A172 (cell line): Measurements from ENCODE around the gene DDX17. TPM values are rescaled to one million over a fixed set of nuclear protein-coding genes. Genes with fewer than 3 reads are reported as not detected.
"Not testable (repeated sequence)": the region's sequence is repeated elsewhere in the genome, so short reads cannot be mapped to it uniquely, and the experiment has no call there.

Source experiments
- DNase-seq: peaks from one replicate; pipeline ENCODE4 v3.0.0-alpha.2; 2015; ENCODE audit warnings: low spot score
- total RNA-seq: library from RNA; depleted of rRNA; stranded (reverse); fragments of >200 nt; shearing (Covaris generic); gene quantifications from 2 replicates; pipeline ENCODE4 v1.2.3, GENCODE V29; 2014

DDX17 gene
- total RNA-seq, 1 experiment from 2014 or later: 273 TPM

- DNase-seq: no peak
These were observed 14.3 kb downstream of the DDX17 start for GRCh38 chr22:38491707-38492348.

DNA sequence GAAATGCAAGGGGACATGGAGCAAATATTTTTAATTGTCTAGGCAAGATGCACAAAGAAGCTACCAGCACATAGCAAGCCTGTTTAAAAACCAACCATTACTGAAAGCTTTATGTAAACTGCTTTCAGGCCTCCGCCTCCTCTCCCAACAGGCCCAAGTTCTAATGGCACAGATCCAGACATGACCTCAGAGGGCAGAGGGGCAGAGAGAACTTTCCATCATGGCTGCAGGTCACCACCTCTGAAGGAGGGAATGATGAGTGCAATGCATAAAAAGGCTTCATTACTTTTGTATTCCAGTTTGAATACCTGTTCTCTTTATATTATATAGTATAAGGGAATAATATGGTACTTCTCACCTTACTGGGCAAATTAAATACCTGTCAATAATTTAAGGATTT, 15.2 kb downstream of the DDX17 start:
- peak; percentile 27 for DNase-seq

GRCh38 chr22:38490475-38490874, 15.6 kb downstream of the DDX17 start:
- no peak for DNase-seq

GRCh38 chr22:38489561-38490145, 16.5 kb downstream of the DDX17 start:
- no peak for DNase-seq

GRCh38 chr22:38489142-38489541, 17.0 kb downstream of the DDX17 start:
- no peak for DNase-seq

GRCh38 chr22:38487946-38488345, 18.2 kb downstream of the DDX17 start:
- no peak for DNase-seq

GRCh38 chr22:38485783-38486182, 20.3 kb downstream of the DDX17 start:
- no peak for DNase-seq

DNA sequence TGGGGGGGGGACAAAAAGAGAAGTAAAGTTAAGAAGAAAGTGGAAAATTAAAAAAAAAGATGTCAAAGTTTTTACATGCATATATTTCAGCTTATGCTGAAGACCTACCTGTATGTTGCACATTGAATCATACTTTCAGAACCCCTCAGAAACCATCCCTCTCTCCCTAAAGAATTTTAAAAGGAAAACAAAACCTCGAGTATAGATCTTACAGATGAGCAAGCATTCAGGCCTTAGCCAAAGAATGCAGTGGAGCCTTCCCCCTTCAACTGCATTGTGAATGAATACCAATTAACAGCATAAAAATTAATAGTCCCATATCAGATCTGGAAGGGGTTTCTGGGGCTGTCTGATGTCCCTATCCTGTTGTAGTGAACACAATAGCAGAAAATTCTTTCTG, 21.9 kb downstream of the DDX17 start:
- no peak for DNase-seq

- no peak for DNase-seq
These were observed 23.3 kb downstream of the DDX17 start for GRCh38 chr22:38482662-38483308.

DNA sequence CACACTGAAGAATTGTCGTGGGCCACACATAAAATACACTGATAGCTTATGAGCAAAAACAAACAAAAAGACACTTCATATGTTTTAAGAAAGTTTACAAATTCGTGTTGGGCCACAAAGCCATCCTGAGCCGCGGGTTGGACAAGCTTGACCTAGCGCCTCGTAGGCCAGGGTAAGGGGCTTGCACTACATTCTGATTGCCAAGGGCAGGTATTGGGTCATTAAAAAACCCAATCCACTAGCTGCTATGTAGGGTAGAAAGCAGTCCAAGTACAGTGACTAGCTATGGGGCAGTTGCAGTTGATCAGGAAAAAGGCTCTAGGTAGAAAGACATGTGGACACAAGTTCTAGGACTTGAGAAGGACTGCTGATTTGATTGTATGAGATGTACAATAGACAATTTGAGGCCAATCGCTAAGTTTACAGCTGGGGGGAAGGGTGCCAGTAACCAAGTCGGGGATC, 24.2 kb downstream of the DDX17 start:
- DNase-seq: no peak

- DNase-seq: no peak
These were observed 24.8 kb downstream of the DDX17 start for GRCh38 chr22:38481162-38481870.

- no peak for DNase-seq
These were observed 26.8 kb downstream of the DDX17 start for GRCh38 chr22:38479096-38479837.

DNA sequence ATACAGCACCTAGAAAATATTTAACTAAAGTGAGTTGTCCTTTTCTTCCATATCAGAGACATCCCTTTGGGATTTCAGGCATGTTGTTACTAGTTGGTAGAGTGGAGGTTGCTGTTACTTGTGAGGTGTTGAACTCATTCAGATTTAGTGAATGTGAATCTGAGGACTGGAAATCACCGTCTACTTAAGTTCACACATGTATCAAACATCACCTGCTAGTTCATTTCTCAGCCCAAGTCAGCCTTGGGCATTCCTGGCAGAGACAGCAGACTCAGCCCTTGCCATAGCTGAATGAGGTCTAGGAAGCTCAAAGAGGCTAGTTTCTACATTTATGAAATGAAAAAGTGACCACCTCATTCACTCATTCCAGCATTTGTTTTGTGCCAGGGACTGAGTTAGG, 28.5 kb downstream of the DDX17 start:
- no peak for DNase-seq

GRCh38 chr22:38474003-38474607, 32.0 kb downstream of the DDX17 start:
- DNase-seq: no peak

GRCh38 chr22:38471237-38471636, 34.9 kb downstream of the DDX17 start:
- no peak for DNase-seq

- DNase-seq: not testable (repeated sequence)
These were observed 35.9 kb downstream of the DDX17 start for GRCh38 chr22:38470179-38470578.

- DNase-seq: no peak
These were observed 36.8 kb downstream of the DDX17 start for GRCh38 chr22:38469306-38469781.

GRCh38 chr22:38468443-38469305, 37.4 kb downstream of the DDX17 start:
- no peak for DNase-seq

DNA sequence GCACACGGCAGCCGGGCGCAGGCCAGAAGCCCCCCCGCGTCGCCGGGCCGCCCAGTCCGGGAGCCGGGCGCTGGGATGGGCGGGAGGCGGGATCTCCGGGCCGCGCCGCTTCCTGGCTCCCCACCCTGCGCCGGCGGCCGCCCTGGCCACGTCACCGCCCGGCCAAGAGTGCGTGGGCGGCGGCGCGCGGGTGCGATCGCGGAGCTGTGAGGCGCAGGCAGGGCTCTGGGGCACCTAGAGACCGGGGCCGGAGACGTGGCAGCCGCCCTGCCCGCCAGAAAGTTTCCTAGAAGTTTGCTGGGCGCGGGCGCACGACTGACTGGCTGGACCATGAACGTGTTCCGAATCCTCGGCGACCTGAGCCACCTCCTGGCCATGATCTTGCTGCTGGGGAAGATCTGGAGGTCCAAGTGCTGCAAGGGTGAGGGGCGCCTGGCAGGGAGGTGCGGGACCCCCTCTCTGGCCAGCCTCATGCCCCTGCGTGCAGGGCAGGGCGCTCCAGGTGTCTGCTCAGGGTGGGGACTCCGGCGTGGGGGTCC, 38.1 kb downstream of the DDX17 start, which contains the start of gene KDELR3:
Gene KDELR3, plus strand, starts transcription at position 193 of the 539 bp plus-strand sequence. Its CDS starts 138 bp downstream, at position 331.
- DNase-seq: no peak

DNA sequence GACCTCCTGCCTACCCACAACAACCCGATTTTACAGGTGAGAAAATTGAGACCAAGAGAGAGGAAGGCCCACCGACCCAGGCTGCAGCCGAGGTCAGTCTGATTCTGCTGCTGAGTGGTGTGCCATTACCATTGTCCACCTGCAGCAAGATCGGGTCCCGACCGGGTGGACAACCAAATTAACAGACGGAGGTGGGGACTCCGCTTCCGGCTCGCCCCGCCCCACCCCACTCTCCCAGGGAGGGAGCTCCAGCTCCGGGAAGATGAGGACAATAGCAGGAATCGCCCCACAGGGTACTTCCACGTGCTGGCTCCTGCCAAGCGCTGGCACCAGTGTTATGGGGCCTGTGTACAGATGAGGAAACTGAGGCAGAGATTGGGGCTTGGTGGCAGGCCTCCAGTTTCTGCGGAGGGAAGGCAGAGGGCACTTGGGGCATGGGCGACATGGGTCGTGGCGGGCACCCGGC, 38.6 kb downstream of the DDX17 start:
- no peak for DNase-seq
